Skeletal muscle satellite cell (primary cell): ENCODE measurements around the gene THPO. TPM values are rescaled to one million over a fixed set of nuclear protein-coding genes. Genes with fewer than 3 reads are reported as not detected.

Experiments
- H3K27me3 ChIP-seq: 2 replicates; pipeline ENCODE4 v1.7.0; 2013; ENCODE audit warnings: low read length; ENCODE audit not compliant: control insufficient read depth, insufficient read depth
- H3K36me3 ChIP-seq: 2 replicates; pipeline ENCODE4 v1.7.0; 2013; ENCODE audit warnings: mild to moderate bottlenecking, control low read depth, low read length; ENCODE audit not compliant: insufficient read depth
- H3K4me1 ChIP-seq: 2 replicates; pipeline ENCODE4 v1.7.0; 2013; ENCODE audit warnings: low read length; ENCODE audit not compliant: control insufficient read depth, insufficient read depth
- H3K4me2 ChIP-seq: 2 replicates; pipeline ENCODE4 v1.7.0; 2013; ENCODE audit warnings: mild to moderate bottlenecking, low read length
- H3K4me3 ChIP-seq: 2 replicates; pipeline ENCODE4 v1.7.0; 2013; ENCODE audit warnings: low read length
- H3K9ac ChIP-seq: 2 replicates; pipeline ENCODE4 v1.7.0; 2013; ENCODE audit warnings: mild to moderate bottlenecking, low read depth, low read length, moderate library complexity
- H3K9me3 ChIP-seq: replicated peaks from 2 replicates; pipeline ENCODE4 v1.7.0; 2013; ENCODE audit warnings: mild to moderate bottlenecking, control low read depth, low read length
- total RNA-seq: library from RNA; depleted of rRNA; stranded (reverse); fragments of >200 nt; gene quantifications from 2 replicates; pipeline ENCODE4 v1.2.3, GENCODE V29; 2012; rRNA removed

The THPO gene
- not detected in 2 replicates for total RNA-seq

GRCh38 chr3:184377882-184378445, at the start of gene THPO:
TSS of gene THPO (minus strand) at chr3:184378207. CDS start at chr3:184376259, 1,948 bp downstream.
- Histone ChIP-seq H3K9ac (no peak within 1 kb of the TSS), H3K27me3 (peaks cover 52% of the 10 kb centered on the region), H3K36me3 (no peaks in the 10 kb centered on the region), H3K9me3 (no peaks in the 10 kb centered on the region), H3K4me2 (no peak within 1 kb of the TSS), H3K4me1 (peaks cover 30% of the 10 kb centered on the region), H3K4me3 (no peak within 1 kb of the TSS)

- H3K4me2 ChIP-seq, result no peak overlapping the region
- no peak overlapping the region for H3K4me3 ChIP-seq
- H3K9ac ChIP-seq, result no peak overlapping the region
- peaks cover 36% of the 10 kb centered on the region for H3K27me3 ChIP-seq
- no peaks in the 10 kb centered on the region for H3K36me3 ChIP-seq
- no peaks in the 10 kb centered on the region for H3K4me1 ChIP-seq
- no peaks in the 10 kb centered on the region for H3K9me3 ChIP-seq
Observed at GRCh38 chr3:184426691-184427141, 48.7 kb upstream of the THPO start.

GRCh38 chr3:184423561-184423960, 45.6 kb upstream of the THPO start:
- Histone ChIP-seq H3K4me1 (no peaks in the 10 kb centered on the region), H3K27me3 (peaks cover 28% of the 10 kb centered on the region), H3K4me2 (no peak overlapping the region), H3K9me3 (no peaks in the 10 kb centered on the region), H3K9ac (no peak overlapping the region), H3K36me3 (no peaks in the 10 kb centered on the region), H3K4me3 (no peak overlapping the region)

DNA sequence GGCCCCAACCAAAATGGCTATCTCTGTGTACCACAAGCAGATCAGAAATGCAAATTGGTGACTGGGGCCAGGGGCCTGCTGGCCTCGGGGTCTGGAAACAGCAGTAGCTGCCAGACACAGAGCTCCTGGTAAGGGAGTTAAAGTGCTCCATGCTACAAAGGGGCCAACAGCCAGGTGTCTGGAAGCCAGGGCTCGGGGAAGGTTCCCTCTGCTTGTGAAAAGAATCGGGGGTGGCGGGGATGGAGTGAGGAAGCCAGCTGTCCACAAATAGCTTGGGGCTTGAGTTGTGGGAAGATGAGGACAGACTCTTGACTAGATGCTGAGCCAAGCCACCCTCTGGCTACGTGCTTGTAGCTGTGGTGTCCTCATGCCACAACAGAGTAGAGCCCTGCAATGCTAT, 41.2 kb upstream of the THPO start:
- Histone ChIP-seq H3K4me2 (no peak overlapping the region), H3K4me3 (no peak overlapping the region), H3K36me3 (no peaks in the 10 kb centered on the region), H3K9me3 (no peaks in the 10 kb centered on the region), H3K4me1 (no peaks in the 10 kb centered on the region), H3K9ac (no peak overlapping the region), H3K27me3 (peaks cover 20% of the 10 kb centered on the region)

DNA sequence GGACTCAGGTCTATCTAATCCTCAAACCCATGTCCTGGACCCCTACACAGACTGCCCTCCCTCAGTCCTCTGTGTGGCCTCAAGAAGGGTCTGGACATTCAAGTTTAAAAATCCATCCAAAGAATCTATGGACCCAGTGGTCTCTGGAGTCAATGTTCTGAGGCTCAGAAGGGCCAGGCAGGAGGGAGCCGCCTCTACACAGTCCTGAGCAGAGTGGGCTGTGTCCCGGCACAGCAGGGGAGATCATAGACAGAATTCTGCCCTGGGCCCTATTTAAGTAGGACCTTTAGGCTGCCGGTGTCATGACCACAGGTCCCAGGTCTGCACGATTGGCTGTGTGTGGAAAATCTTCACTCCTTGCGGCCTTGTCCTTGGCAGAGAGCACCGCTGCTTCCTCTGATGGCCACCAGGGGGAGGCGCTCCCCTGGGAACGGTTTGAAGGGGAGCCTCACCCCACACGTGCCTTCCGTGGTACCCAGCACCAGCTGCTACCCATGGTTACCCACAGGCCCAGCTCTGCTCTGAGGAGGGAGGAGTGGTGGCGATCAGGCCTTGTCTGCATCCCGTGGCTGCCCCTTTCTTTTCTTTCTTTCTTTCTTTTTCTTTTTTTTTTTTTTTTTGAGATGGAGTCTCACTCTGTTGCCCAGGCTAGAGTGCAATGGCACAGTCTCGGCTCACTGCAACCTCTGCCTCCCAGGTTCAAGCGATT, 39.8 kb upstream of the THPO start:
- Histone ChIP-seq H3K4me3 (no peak overlapping the region), H3K27me3 (peaks cover 14% of the 10 kb centered on the region), H3K36me3 (no peaks in the 10 kb centered on the region), H3K9ac (no peak overlapping the region), H3K9me3 (no peaks in the 10 kb centered on the region), H3K4me1 (no peaks in the 10 kb centered on the region), H3K4me2 (no peak overlapping the region)

DNA sequence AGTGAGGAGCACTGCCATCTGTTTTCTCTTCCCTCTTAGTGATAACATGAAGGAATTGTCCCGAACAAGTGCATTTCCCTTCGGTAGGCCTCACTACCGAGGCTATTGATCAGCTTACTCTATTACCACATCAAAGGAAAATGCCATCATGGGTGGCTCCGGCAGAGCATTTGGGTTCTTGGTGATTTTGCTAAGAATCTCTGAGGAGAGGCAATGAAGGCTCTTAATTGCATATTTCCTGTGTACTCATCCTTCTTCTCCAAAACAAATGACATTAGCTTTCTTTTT, 37.1 kb upstream of the THPO start:
- Histone ChIP-seq H3K36me3 (no peaks in the 10 kb centered on the region), H3K4me3 (no peak overlapping the region), H3K4me2 (no peak overlapping the region), H3K9me3 (no peaks in the 10 kb centered on the region), H3K4me1 (no peaks in the 10 kb centered on the region), H3K27me3 (peaks cover 19% of the 10 kb centered on the region), H3K9ac (no peak overlapping the region)

- Histone ChIP-seq H3K9ac (no peak overlapping the region), H3K9me3 (no peaks in the 10 kb centered on the region), H3K27me3 (peaks cover 19% of the 10 kb centered on the region), H3K4me1 (no peaks in the 10 kb centered on the region), H3K4me2 (no peak overlapping the region), H3K4me3 (no peak overlapping the region), H3K36me3 (no peaks in the 10 kb centered on the region)
Observed at GRCh38 chr3:184414418-184415202, 36.6 kb upstream of the THPO start.

GRCh38 chr3:184409946-184410500, 32.0 kb upstream of the THPO start:
- Histone ChIP-seq H3K4me1 (no peaks in the 10 kb centered on the region), H3K36me3 (no peaks in the 10 kb centered on the region), H3K9ac (no peak overlapping the region), H3K4me3 (no peak overlapping the region), H3K27me3 (peaks cover 33% of the 10 kb centered on the region), H3K9me3 (no peaks in the 10 kb centered on the region), H3K4me2 (no peak overlapping the region)

GRCh38 chr3:184409331-184409926, 31.4 kb upstream of the THPO start:
- Histone ChIP-seq H3K27me3 (peaks cover 34% of the 10 kb centered on the region), H3K9me3 (no peaks in the 10 kb centered on the region), H3K4me3 (no peak overlapping the region), H3K4me1 (no peaks in the 10 kb centered on the region), H3K4me2 (no peak overlapping the region), H3K36me3 (no peaks in the 10 kb centered on the region), H3K9ac (no peak overlapping the region)

GRCh38 chr3:184405075-184406030, 27.3 kb upstream of the THPO start:
- H3K4me3 ChIP-seq, result no peak overlapping the region
- no peak overlapping the region for H3K4me2 ChIP-seq
- H3K36me3 ChIP-seq, result no peaks in the 10 kb centered on the region
- H3K27me3 ChIP-seq, result peaks cover 57% of the 10 kb centered on the region
- no peaks in the 10 kb centered on the region for H3K9me3 ChIP-seq
- H3K9ac ChIP-seq, result no peak overlapping the region
- no peaks in the 10 kb centered on the region for H3K4me1 ChIP-seq
